Activated CD8-positive, alpha-beta T cell treated with anti-CD3 and anti-CD28 coated beads for 36 hours (primary cell): Measurements from ENCODE around the gene ACAD8. TPM values are rescaled to one million over a fixed set of nuclear protein-coding genes. Genes with fewer than 3 reads are reported as not detected.

ENCODE experiments used
- ATAC-seq: fragments of 200-7000 bp; cut with Tn5 transposase; one replicate; pipeline ENCODE4 v1.10.0; 2021; ENCODE audit warnings: mild to moderate bottlenecking, moderate library complexity
- CTCF ChIA-PET: fragments of 350-600 bp; sonication (Branson Sonifier 250); formaldehyde crosslinking; loops from one replicate; lab custom pipeline; 2021; ENCODE audit warnings: antibody characterized with exemption; lab: Charles Lee
- POLR2A ChIA-PET: fragments of 350-600 bp; sonication (Branson Sonifier 250); formaldehyde crosslinking; loops from one replicate; lab custom pipeline; 2021; ENCODE audit warnings: antibody characterized with exemption; lab: Charles Lee
- DNase-seq: peaks from one replicate; pipeline ENCODE4 v3.0.0-alpha.2; 2020
- H3K27ac Mint-ChIP-seq: one replicate; pipeline ENCODE4 v1.8.0; 2021; ENCODE audit warnings: mild to moderate bottlenecking, mixed read lengths
- H3K27me3 Mint-ChIP-seq: one replicate; pipeline ENCODE4 v1.8.0; 2021; ENCODE audit warnings: mixed read lengths
- H3K36me3 Mint-ChIP-seq: one replicate; pipeline ENCODE4 v1.8.0; 2021; ENCODE audit warnings: low read depth, mixed read lengths
- H3K4me1 Mint-ChIP-seq: one replicate; pipeline ENCODE4 v1.8.0; 2021; ENCODE audit warnings: low read depth, mixed read lengths
- H3K4me3 Mint-ChIP-seq: one replicate; pipeline ENCODE4 v1.8.0; 2021; ENCODE audit warnings: mild to moderate bottlenecking, moderate library complexity, mixed read lengths
- H3K9me3 Mint-ChIP-seq: one replicate; pipeline ENCODE4 v1.8.0; 2021; ENCODE audit warnings: mixed read lengths
- CTCF ChIP-seq: fragments of 200-600 bp; IDR thresholded peaks from one replicate; pipeline ENCODE4 v1.8.0; 2022; ENCODE audit warnings: antibody characterized with exemption, mild to moderate bottlenecking
- intact Hi-C: fragments of 100-400 bp; cut with micrococcal nuclease; formaldehyde crosslinking; loops from one replicate; pipeline ENCODE4 v1.10.0; 2022
- total RNA-seq, 2 experiments: library from RNA; stranded (reverse); gene quantifications; one replicate each; pipeline ENCODE4 v1.2.3, GENCODE V29; 2021

Gene ACAD8
- total RNA-seq, 2 experiments from 2014 or later = 13.1 to 13.8 TPM

GRCh38 chr11:134243913-134244312 lies 9.5 kb upstream of the ACAD8 start:
- Mint-ChIP-seq H3K4me3 (no peak overlapping the region), H3K9me3 (no peaks in the 10 kb centered on the region), H3K27ac (no peak overlapping the region), H3K4me1 (peaks cover 5% of the 10 kb centered on the region), H3K27me3 (no peaks in the 10 kb centered on the region), H3K36me3 (peaks cover 22% of the 10 kb centered on the region)
- intact Hi-C loops = no loop called here
- DNase-seq (no peak), ATAC-seq (no peak)
- TF ChIP-seq CTCF = no peak
- CTCF ChIA-PET = interaction anchor here (1.1 to 2.6 kb wide), 13 partner anchors 10 to 194 kb away, joined by 3 to 15 read pairs (median 5); partner anchors contain the start of gene NCAPD3
- POLR2A ChIA-PET = interaction anchor here (0.8 kb wide), 1 partner anchor 19 kb away, joined by 4 read pairs; the partner anchor contains the start of genes NCAPD3 and VPS26B

- Mint-ChIP-seq H3K27ac (no peak overlapping the region), H3K9me3 (no peaks in the 10 kb centered on the region), H3K27me3 (no peaks in the 10 kb centered on the region), H3K36me3 (peaks cover 27% of the 10 kb centered on the region), H3K4me3 (no peak overlapping the region), H3K4me1 (peaks cover 10% of the 10 kb centered on the region)
- DNase-seq (no peak), ATAC-seq (peak; percentile 50)
- CTCF ChIA-PET = interaction anchor here (0.7 to 2.6 kb wide), 14 partner anchors 10 to 194 kb away, joined by 3 to 15 read pairs (median 4); partner anchors contain the start of gene NCAPD3
- POLR2A ChIA-PET = interaction anchor here (0.8 kb wide), 1 partner anchor 20 kb away, joined by 4 read pairs; the partner anchor contains the start of genes NCAPD3 and VPS26B
- peak; percentile 61 for TF ChIP-seq CTCF
- intact Hi-C loops = no loop called here
These were observed 8.8 kb upstream of the ACAD8 start for GRCh38 chr11:134244593-134244992.

GRCh38 chr11:134245434-134245833 lies 7.9 kb upstream of the ACAD8 start:
- POLR2A ChIA-PET = interaction anchor here (1.3 kb wide), 1 partner anchor 21 kb away, joined by 3 read pairs; the partner anchor contains the start of gene VPS26B

GRCh38 chr11:134246100-134246499 lies 7.3 kb upstream of the ACAD8 start:
- no peak for ATAC-seq
- H3K9me3 Mint-ChIP-seq = no peaks in the 10 kb centered on the region
- peaks cover 29% of the 10 kb centered on the region for H3K36me3 Mint-ChIP-seq
- no peak for TF ChIP-seq CTCF
- POLR2A ChIA-PET = interaction anchor here (1.3 kb wide), 1 partner anchor 22 kb away, joined by 3 read pairs; the partner anchor contains the start of gene VPS26B
- H3K4me1 Mint-ChIP-seq = peaks cover 10% of the 10 kb centered on the region
- H3K4me3 Mint-ChIP-seq = no peak overlapping the region
- CTCF ChIA-PET = no interaction called here
- no peak for DNase-seq
- intact Hi-C loops = no loop called here
- no peak overlapping the region for H3K27ac Mint-ChIP-seq
- H3K27me3 Mint-ChIP-seq = no peaks in the 10 kb centered on the region

More at GRCh38 chr11:134245434-134245833, 7.9 kb upstream of the ACAD8 start:
- no peak overlapping the region for H3K27ac Mint-ChIP-seq
- no peak for TF ChIP-seq CTCF
- H3K4me3 Mint-ChIP-seq = no peak overlapping the region
- ATAC-seq (no peak), DNase-seq (no peak)
- H3K4me1 Mint-ChIP-seq = peaks cover 10% of the 10 kb centered on the region
- CTCF ChIA-PET = interaction anchor here (1.3 to 2.6 kb wide), 3 partner anchors 11 to 40 kb away, joined by 3 to 15 read pairs (median 8); no protein-coding TSS in a partner anchor
- H3K27me3 Mint-ChIP-seq = no peaks in the 10 kb centered on the region
- intact Hi-C loops = no loop called here
- H3K9me3 Mint-ChIP-seq = no peaks in the 10 kb centered on the region
- peaks cover 24% of the 10 kb centered on the region for H3K36me3 Mint-ChIP-seq

GRCh38 chr11:134246678-134247077 lies 6.7 kb upstream of the ACAD8 start:
- ChIA-PET CTCF (no interaction called here), POLR2A (no interaction called here)
- Mint-ChIP-seq H3K4me3 (no peak overlapping the region), H3K4me1 (peaks cover 14% of the 10 kb centered on the region), H3K36me3 (peaks cover 32% of the 10 kb centered on the region), H3K27me3 (no peaks in the 10 kb centered on the region), H3K27ac (peak overlapping the region; percentile 12), H3K9me3 (no peaks in the 10 kb centered on the region)
- no peak for DNase-seq
- ATAC-seq = no peak
- no peak for TF ChIP-seq CTCF
- intact Hi-C loops = no loop called here
